Calu3 (cell line): ENCODE data around the gene TECTA. TPM values are rescaled to one million over a fixed set of nuclear protein-coding genes. Genes with fewer than 3 reads are reported as not detected.

Experiments used
- BruUV-seq: library from RNA; stranded (reverse); fragments of 400-500 nt; replicated peaks from 2 replicates; lab custom pipeline; 2021; lab: Mats Ljungman, UMichigan
- CTCF ChIA-PET: fragments of 300-600 bp; sonication (Branson Sonifier 250); formaldehyde crosslinking; loops from one replicate; lab custom pipeline; 2022; ENCODE audit warnings: antibody characterized with exemption; lab: Charles Lee
- DNase-seq: peaks from one replicate; pipeline ENCODE4 v3.0.0; 2022
- H3K27ac Mint-ChIP-seq: one replicate; pipeline ENCODE4 v1.8.0; 2022; ENCODE audit warnings: mixed read lengths; ENCODE audit not compliant: unreplicated experiment
- H3K27me3 Mint-ChIP-seq: one replicate; pipeline ENCODE4 v1.8.0; 2022; ENCODE audit warnings: mixed read lengths; ENCODE audit not compliant: unreplicated experiment
- H3K36me3 Mint-ChIP-seq: one replicate; pipeline ENCODE4 v1.8.0; 2022; ENCODE audit warnings: mild to moderate bottlenecking, moderate library complexity, mixed read lengths; ENCODE audit not compliant: insufficient read depth, unreplicated experiment
- H3K4me1 Mint-ChIP-seq: one replicate; pipeline ENCODE4 v1.8.0; 2022; ENCODE audit warnings: mild to moderate bottlenecking, low read depth, mixed read lengths; ENCODE audit not compliant: unreplicated experiment
- H3K4me3 Mint-ChIP-seq: one replicate; pipeline ENCODE4 v1.8.0; 2022; ENCODE audit warnings: mild to moderate bottlenecking, low read depth, moderate library complexity, mixed read lengths; ENCODE audit not compliant: unreplicated experiment
- H3K9me3 Mint-ChIP-seq: one replicate; pipeline ENCODE4 v1.8.0; 2022; ENCODE audit warnings: low read depth, mixed read lengths; ENCODE audit not compliant: unreplicated experiment
- intact Hi-C: fragments of 100-400 bp; cut with micrococcal nuclease; formaldehyde crosslinking; loops from one replicate; pipeline ENCODE4 v1.10.0; 2022; ENCODE audit not compliant: unreplicated experiment
- total RNA-seq: library from RNA; stranded (reverse); gene quantifications from 2 replicates; pipeline ENCODE4 v1.2.3, GENCODE V29; 2022
- TF ChIP-seq, protein P1 (sequence below): fragments of 200-600 bp; IDR thresholded peaks from one replicate; pipeline ENCODE4 v1.8.0; 2022; ENCODE audit warnings: antibody characterized with exemption; ENCODE audit not compliant: unreplicated experiment

TECTA gene
- total RNA-seq, 1 experiment from 2014 or later = not detected

- TF ChIP-seq, protein P1, sequence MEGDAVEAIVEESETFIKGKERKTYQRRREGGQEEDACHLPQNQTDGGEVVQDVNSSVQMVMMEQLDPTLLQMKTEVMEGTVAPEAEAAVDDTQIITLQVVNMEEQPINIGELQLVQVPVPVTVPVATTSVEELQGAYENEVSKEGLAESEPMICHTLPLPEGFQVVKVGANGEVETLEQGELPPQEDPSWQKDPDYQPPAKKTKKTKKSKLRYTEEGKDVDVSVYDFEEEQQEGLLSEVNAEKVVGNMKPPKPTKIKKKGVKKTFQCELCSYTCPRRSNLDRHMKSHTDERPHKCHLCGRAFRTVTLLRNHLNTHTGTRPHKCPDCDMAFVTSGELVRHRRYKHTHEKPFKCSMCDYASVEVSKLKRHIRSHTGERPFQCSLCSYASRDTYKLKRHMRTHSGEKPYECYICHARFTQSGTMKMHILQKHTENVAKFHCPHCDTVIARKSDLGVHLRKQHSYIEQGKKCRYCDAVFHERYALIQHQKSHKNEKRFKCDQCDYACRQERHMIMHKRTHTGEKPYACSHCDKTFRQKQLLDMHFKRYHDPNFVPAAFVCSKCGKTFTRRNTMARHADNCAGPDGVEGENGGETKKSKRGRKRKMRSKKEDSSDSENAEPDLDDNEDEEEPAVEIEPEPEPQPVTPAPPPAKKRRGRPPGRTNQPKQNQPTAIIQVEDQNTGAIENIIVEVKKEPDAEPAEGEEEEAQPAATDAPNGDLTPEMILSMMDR = no peak
These were observed 18.8 kb upstream of the TECTA start for GRCh38 chr11:121082219-121082618.

GRCh38 chr11:121082670-121083069 lies 18.4 kb upstream of the TECTA start:
- Mint-ChIP-seq H3K27me3 (peaks cover 9% of the 10 kb centered on the region), H3K9me3 (no peaks in the 10 kb centered on the region), H3K27ac (no peak overlapping the region), H3K4me3 (no peak overlapping the region), H3K4me1 (no peaks in the 10 kb centered on the region), H3K36me3 (no peaks in the 10 kb centered on the region)
- no peak for DNase-seq
- CTCF ChIA-PET = interaction anchor here (0.7 kb wide), 1 partner anchor 174 kb away, joined by 3 read pairs; no protein-coding TSS in a partner anchor
- TF ChIP-seq, protein P1 = no peak
- intact Hi-C loops = no loop called here
- BruUV-seq = no TSS peak

More at GRCh38 chr11:121082219-121082618, 18.8 kb upstream of the TECTA start:
- Mint-ChIP-seq H3K4me1 (no peaks in the 10 kb centered on the region), H3K27me3 (peaks cover 9% of the 10 kb centered on the region), H3K36me3 (no peaks in the 10 kb centered on the region), H3K9me3 (no peaks in the 10 kb centered on the region), H3K4me3 (no peak overlapping the region), H3K27ac (no peak overlapping the region)
- DNase-seq = no peak
- intact Hi-C loops = no loop called here
- CTCF ChIA-PET = no interaction called here
- no TSS peak for BruUV-seq

DNA sequence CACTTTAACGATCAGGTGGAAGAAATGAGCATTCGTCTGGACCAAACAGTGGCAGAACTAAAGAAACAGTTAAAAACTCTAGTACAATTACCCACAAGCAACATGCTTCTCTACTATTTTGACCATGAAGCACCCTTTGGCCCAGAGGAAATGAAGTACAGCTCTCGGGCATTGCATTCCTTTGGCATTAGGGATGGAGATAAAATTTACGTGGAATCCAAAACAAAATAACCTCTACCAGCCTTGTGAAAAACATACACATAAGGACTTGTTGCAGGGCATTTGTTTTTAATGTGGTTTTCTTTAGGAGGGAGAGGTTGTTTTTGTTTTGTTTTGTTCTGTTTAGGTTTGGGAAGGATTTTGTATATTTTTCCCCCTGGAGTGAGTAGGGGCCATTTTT lies 14.2 kb upstream of the TECTA start:
- BruUV-seq = no TSS peak
- no peak for DNase-seq
- Mint-ChIP-seq H3K4me1 (no peaks in the 10 kb centered on the region), H3K4me3 (no peak overlapping the region), H3K9me3 (no peaks in the 10 kb centered on the region), H3K27ac (no peak overlapping the region), H3K27me3 (no peaks in the 10 kb centered on the region), H3K36me3 (no peaks in the 10 kb centered on the region)
- intact Hi-C loops = no loop called here
- TF ChIP-seq, protein P1 = no peak
- CTCF ChIA-PET = no interaction called here

DNA sequence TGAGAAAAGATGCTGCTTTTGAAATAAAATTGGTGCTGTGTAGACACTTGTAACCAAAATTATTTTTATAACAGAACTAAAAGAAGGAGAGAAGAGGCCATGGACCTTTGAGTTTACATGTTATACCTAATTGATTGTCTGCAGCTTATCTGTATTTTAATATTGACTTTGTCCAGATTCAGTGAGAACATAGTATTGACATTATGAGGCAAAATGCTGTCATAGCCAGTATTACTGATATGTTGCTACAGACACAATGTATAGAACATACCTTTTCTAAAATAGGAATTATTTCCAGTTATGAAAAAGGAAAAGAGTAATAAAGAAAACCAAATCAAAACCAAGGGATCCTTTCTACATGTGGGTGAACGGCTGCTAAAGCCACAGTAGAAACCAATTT lies 11.5 kb upstream of the TECTA start:
- Mint-ChIP-seq H3K27me3 (no peaks in the 10 kb centered on the region), H3K4me3 (no peak overlapping the region), H3K36me3 (no peaks in the 10 kb centered on the region), H3K4me1 (no peaks in the 10 kb centered on the region), H3K27ac (no peak overlapping the region), H3K9me3 (no peaks in the 10 kb centered on the region)
- TF ChIP-seq, protein P1 = no peak
- no TSS peak for BruUV-seq
- intact Hi-C loops = no loop called here
- no peak for DNase-seq
- CTCF ChIA-PET = interaction anchor here (0.6 kb wide), 1 partner anchor 582 kb away, joined by 3 read pairs; no protein-coding TSS in a partner anchor
